Endothelial cell of hepatic sinusoid (primary cell): ENCODE results near the gene RRM1.
"Not testable (repeated sequence)": the region's sequence is repeated elsewhere in the genome, so short reads cannot be mapped to it uniquely, and the experiment has no call there.

Source experiments
- in situ Hi-C: cut with HindIII; loops from 2 replicates; pipeline ENCODE4 v1.10.0; 2017; ENCODE audit warnings: low sequenced_read_pairs

The RRM1 gene

GRCh38 chr11:4094348-4095291, at the start of gene RRM1:
TSS of gene RRM1 (plus strand) at chr11:4094799. CDS start at chr11:4095013, 214 bp downstream.
- in situ Hi-C loops = no loop called here

GRCh38 chr11:4044976-4045646, 49.5 kb upstream of the RRM1 start:
- in situ Hi-C loops = no loop called here

- in situ Hi-C loops = no loop called here
These were observed 46.3 kb upstream of the RRM1 start for GRCh38 chr11:4048340-4048739.

- in situ Hi-C loops = no loop called here
These were observed 45.6 kb upstream of the RRM1 start for GRCh38 chr11:4049006-4049405.

- in situ Hi-C loops = no loop called here
These were observed 44.5 kb upstream of the RRM1 start for GRCh38 chr11:4050138-4050537.

GRCh38 chr11:4053200-4053599, 41.4 kb upstream of the RRM1 start:
- in situ Hi-C loops = not testable (repeated sequence)

GRCh38 chr11:4054643-4055042, 40.0 kb upstream of the RRM1 start:
- in situ Hi-C loops = no loop called here

GRCh38 chr11:4059424-4059823, 35.2 kb upstream of the RRM1 start:
- in situ Hi-C loops = no loop called here

GRCh38 chr11:4060182-4060923, 34.2 kb upstream of the RRM1 start:
- in situ Hi-C loops = no loop called here

GRCh38 chr11:4061700-4062099, 32.9 kb upstream of the RRM1 start:
- in situ Hi-C loops = no loop called here

GRCh38 chr11:4063348-4063747, 31.3 kb upstream of the RRM1 start:
- in situ Hi-C loops = no loop called here

GRCh38 chr11:4064278-4064955, 30.2 kb upstream of the RRM1 start:
- in situ Hi-C loops = no loop called here

- in situ Hi-C loops = no loop called here
These were observed 29.5 kb upstream of the RRM1 start for GRCh38 chr11:4065086-4065485.

- in situ Hi-C loops = no loop called here
These were observed 28.8 kb upstream of the RRM1 start for GRCh38 chr11:4065601-4066377.

GRCh38 chr11:4066910-4067309, 27.7 kb upstream of the RRM1 start:
- in situ Hi-C loops = no loop called here

GRCh38 chr11:4068962-4069361, 25.6 kb upstream of the RRM1 start:
- in situ Hi-C loops = no loop called here

GRCh38 chr11:4071325-4071724, 23.3 kb upstream of the RRM1 start:
- in situ Hi-C loops = loop anchor here (5.0 to 10.0 kb wide), 3 partner anchors 36 to 219 kb away; no protein-coding TSS in a partner anchor

- in situ Hi-C loops = loop anchor here (5.0 to 10.0 kb wide), 3 partner anchors 35 to 220 kb away; no protein-coding TSS in a partner anchor
These were observed 22.7 kb upstream of the RRM1 start for GRCh38 chr11:4071914-4072313.

- in situ Hi-C loops = loop anchor here (5.0 to 10.0 kb wide), 3 partner anchors 35 to 220 kb away; no protein-coding TSS in a partner anchor
These were observed 21.8 kb upstream of the RRM1 start for GRCh38 chr11:4072668-4073285.
